ENCODE results near the gene ALS2.

ALS2 gene

DNA sequence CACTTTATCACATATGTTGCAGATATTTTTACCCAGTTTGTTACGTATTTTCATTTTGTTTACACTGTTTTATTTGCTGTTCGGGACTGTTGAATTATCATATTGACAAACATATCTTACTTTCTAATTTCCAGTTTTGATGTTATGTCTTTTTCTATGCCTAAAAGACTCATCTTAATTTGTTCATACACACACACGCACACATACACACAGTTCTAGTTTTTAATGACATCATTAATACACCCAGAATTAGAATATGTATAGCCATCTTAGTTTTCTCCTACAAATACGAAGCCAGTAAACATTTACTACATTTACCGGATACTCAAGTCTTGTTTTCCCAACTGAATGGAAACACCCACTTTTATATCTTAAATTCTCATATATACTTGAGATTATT, 29.2 kb downstream of the ALS2 start:
- DNase-seq, result no peak

DNA sequence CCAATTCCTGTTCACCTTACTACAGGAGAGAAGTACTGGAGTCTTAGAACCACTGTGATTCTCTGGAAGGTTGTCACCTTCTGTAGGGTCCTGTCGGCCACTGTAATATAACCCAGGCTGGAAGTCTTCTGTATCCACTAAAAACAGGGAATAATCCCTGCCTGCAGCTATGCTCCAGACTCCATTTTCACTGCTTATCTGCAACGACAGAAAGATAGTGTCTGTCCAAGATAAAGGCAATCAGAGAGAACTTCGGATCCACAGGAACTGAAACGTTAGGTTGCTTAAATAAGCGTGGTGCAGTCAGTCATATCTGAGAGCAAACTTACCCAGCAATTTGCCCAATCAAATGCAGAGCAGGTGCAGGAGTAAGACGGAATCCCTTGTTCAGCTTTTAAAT, 34.2 kb downstream of the ALS2 start:
- DNase-seq, result no peak

DNA sequence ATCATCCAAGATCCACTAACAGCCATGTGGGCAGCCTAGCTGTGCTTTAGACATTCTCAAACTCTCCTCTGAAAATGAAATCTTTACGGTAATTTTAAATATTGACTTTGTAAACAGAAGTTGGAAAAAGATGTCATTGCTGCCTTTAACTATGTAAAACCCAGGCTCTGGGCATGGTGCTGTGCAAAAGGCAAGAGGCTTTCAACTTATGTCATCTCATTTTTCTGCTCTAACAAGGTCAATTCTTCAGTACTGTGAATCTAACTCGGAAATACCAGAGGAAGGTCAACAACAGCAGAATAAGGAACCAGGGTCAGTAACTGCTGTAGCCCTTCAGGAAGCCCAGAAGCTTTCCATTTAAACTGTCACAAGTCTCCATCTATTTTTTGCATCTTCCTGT, 45.2 kb downstream of the ALS2 start:
- DNase-seq, result no peak

DNA sequence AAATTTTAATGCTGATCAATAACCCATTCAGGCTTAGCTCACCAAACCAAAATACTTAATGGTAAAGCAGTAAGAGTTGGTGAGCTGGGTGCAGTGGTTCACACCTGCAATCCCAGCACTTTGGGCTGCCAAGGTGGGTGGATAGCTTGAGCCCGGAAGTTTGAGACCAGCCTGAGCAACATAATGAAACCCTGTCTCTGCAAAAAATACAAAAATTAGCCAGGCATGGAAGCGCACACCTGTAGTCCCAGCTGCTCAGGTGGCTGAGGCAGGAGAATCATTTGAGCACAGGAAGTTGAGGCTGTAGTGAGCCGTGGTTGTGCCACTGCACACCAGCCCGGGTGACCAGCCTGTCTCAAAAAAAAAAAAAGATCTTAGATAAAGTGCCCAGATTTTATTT, 46.6 kb downstream of the ALS2 start:
- no peak for DNase-seq

DNA sequence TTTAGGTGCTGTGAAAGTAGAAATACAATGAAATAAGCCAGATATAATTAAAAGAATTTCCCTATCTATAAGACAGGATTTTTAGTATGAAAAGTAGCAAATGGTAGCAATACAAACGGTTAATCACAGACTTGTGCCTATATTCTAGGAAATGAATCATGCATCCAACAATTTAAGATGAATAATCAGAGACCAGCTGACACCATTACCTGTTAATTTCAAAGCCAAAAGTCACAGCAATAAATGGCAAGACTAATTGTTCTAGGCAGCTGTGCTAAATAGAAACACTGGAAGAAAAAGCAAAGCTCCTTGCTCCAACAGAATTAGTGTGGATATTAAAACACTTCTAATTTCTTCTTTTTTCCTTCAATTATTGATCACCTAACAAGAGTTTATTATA, 47.2 kb downstream of the ALS2 start:
- no peak for DNase-seq

DNA sequence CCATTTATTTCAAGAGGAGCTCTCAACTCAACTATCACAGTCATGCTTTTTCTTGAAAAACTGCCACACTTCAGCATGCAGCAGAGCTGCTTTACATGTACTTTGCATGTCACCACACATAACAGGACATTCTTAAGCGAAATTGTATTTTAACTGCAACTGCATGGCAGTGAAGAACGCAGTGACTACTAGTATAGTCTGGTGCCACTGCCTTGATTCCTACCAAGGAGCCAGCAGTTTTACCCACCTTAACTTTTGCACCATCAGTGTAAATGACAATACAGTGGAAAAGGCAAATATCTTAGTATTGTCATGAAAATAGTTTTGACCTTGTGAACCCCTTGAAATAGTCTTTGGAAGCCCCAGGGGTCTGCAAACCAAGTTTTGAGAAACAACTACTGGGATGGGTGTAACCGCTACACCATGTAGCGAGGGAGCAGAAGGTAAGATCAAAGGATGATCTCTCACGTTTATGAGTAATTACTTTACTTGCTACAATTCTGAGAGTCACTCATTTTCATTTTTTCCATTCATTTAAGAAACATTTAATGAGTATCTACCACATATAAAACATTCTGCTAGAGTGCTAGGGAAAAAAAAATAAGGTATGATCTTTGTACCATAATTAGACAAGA, 50.0 kb downstream of the ALS2 start:
- no peak for DNase-seq

DNA sequence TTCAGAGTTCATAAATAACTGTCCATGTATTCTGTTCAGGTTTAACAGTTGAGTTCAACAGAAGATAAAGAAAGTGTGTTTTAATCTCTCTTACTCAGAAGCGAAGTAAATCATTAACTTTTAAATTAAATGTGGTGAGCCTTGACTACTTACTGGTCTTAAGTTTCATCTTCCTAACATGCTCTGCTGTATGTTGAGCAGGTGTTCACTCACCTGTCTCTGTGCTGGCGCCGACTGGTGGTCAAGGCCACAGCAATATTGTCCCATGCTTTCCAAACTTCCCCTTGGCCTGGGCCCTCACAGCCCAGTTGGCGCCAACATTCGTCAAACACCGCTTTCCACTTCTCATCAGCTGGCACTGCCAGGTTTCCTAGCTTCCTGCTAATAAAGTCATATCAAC, 65.3 kb downstream of the ALS2 start:
- no peak for DNase-seq

DNA sequence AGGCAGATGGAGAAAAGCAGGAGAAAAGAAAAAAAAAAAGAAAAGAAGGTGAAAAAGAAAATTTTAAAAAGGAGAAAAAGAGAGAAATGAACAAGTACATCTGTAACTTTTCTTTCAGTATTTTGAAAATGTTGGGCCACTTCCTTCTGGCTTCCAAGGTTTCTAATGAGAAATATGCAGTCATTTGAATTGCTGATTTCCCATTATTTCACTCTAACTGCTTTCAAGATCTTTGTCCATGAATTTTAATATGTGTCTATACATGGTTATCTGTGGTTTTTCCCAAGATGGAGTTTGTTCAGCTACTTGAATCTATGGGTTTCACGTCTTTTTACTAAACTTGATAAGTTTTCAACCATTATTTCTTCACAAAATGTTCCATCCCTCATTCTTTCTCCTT, 68.0 kb downstream of the ALS2 start:
- DNase-seq, result no peak

DNA sequence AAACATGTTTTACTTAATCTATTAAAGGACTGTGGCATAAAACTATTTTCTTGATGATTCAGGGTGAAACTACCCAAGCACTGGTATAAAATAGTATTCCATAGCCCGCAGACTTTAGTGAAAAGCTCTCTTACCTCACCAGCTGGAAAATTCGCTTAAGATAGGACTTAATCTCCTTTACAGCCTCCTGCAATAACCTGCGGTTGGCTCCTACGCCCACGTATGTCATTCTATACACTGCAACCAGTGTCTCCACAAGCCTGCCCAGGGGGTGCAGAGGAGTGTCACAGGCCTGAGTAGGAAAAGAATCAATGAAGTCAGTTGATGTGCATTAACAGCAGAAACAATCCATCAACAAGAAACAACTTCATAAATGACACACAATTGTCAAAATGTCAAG, 71.0 kb downstream of the ALS2 start:
- no peak for DNase-seq

DNA sequence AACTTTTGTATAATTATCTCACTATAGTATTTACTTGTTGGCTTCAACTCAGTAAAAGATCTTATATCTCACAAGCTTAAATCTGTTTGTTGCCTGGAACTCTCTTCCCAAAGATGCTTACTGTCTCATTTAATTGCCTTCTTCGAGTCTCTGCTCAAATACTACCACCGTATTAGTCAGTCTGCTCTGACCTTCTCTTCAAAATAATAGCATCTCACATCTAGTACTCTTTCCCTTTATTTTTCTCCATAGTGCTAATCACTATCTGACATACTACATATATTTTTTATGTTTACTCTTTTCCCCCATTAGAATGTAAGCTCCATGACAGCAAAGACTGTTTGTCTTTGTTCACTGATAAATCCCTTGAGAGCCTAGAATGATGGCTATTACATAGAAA, 71.7 kb downstream of the ALS2 start:
- DNase-seq, result no peak

DNA sequence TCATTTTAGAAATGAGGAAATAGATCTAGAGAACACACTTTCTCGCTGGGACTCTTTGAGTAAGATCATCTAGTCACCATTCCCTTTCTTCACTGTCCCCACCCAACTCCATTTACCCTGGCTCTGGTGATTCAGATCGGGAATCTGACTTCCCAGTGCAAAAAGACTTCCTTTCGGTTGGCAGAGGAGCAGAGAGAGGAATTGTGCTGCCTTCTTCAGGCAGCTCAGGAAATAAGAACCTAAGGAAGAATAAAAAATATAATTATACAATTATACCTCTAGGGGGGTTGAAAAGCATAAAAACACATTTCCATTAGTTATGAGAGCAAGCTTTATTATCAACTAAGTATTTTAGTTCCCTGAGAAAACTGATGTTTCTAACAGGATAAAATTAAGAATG, 73.0 kb downstream of the ALS2 start:
- no peak for DNase-seq

DNA sequence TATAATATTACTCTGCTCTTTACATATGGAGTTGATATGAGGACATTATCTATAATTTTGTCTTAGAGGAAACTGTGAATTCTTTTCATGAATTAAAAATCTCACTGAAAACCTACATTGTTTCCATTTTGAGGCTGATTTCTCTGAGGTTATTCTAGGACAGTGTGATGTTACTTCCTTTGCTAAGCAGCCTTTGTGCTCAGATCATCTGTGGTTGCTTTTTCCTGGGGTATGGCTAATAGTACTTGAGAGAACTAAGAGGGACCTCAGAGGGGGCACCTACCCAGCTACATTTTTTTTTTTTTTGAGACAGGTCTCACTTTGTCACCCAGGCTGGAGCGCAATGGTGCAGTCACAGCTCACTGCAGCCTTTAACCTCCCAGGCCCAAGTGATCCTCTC, 73.6 kb downstream of the ALS2 start:
- no peak for DNase-seq

DNA sequence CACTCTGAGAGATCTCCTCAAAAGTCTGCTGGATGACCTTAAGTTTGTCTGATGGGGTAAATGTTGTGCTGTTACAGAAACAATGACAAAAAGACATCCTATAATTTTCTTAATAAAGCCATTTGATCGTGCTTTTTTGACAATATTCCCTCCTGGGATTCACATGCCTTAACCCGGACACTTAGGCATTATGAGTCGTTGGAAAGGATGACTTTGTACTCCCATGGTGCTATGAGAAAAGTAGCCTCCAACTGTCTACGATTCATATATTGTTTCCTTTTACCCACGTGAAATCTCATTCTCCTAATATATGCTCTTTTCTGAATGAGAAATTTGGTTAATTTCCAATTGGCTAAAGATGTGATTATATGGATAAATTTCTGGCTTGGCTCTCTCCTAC, 76.2 kb downstream of the ALS2 start:
- no peak for DNase-seq

DNA sequence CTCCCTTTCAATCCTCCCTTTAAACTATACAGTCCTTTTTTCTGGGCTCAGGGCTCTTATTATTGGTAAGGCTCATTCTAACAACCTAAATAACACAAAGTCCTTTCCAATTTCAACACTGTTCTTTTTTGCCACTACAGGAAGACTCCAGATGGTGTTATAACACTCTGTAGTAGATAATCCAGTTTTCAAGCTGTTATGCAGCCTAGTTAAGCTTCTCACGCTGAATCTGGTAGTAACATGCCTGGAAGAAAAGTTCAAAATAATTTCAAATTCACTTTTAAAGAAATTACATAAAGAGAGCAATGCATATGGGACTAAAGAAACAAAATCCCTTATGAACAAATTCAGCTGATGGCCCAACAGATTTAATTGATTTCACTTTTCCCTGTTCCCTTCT, 79.1 kb downstream of the ALS2 start:
- DNase-seq, result no peak

DNA sequence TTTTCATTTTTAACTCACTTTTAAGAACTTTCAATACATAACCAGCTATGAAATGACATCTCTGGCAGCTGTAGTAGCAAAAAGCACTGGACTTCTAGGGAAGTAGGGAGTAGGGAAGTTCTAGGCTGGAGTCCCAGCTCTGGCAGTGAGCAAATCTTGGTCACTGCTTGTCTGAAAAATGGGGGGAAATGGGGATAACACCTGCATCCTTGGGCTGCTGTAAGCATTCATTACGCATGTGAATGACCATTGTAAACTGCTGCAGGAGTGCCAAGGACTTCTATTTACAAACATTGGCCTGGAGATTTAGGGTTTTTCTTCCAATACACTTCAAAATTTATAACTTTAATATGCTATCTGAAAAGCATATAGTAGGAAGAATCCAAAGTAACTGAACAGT, 81.3 kb downstream of the ALS2 start:
- no peak for DNase-seq

DNA sequence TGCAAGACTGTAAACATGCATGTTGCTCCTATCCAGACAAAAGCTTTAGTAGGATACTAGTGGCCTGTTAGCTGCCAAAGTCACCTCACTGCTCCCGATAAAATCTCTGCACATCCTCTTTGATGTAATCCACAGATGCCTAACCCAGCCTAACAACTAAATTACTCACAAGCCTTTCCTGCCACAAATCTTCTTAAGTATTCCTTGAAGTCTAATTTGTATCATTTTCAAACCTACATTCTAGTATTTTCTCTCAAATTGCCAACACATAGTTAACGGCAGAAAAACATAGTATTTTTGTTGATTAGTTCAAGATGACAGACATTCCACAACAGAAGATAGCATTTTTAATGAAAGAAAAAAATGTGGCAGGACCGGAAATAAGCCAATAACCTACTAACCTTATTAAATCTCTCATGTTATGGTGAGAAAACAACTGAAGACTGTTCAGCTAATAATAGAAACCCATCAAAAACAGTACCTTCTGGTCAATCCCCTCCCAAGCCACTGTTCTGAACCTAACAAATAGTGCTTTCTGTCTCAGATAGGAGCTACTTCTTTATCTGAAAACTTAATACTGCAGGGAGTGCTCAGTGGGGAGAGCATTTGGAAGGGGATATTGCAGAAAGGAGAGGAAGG, 82.0 kb downstream of the ALS2 start, which contains the start of gene MPP4:
Gene MPP4 (minus strand): TSS at position 57 of the 639 bp plus-strand sequence. CDS start 4,690 bp downstream, outside the sequence.
- no peak for DNase-seq

DNA sequence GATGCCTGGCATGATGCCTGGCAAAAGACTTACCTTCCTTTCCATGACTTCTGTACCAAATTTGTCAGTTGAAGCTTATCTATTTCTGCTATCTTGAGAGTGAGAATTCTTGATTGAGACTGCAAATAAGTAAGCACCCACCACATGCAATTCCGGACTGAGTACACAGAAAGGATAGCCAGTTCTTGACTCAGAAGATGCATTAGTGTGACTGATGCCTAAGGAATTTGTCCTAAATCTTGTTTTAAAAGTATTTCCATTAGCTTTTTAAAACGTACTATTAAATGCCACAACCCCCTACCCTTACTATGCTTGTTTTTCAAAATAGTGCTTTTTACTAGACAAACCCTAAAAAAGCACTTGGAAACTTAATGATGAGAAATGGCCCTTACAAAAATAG, 82.8 kb downstream of the ALS2 start:
- no peak for DNase-seq

DNA sequence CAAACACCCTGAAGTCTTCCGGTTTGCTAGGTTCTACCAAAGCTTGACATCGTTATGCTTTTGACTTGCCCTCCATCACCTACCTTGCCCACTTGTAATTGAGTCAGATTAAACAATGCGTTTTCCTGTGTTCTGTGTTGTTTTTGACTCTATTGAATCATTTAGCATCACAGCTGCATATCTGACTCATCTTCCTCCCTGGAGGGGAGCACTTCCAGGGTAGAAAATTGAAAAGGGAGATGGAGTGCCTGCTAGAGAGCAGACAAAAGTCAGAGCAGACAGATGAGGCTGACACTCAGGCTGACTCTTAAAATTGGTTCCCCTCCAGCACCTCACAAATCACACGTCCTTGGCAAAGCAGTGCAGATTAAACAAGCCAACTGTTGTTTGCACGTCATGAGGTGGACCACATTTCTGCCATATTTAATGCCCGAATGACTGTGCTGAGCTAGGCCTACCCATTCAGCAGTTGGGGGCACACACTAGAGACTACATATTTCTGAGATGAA, 84.5 kb downstream of the ALS2 start:
- no peak for DNase-seq

DNA sequence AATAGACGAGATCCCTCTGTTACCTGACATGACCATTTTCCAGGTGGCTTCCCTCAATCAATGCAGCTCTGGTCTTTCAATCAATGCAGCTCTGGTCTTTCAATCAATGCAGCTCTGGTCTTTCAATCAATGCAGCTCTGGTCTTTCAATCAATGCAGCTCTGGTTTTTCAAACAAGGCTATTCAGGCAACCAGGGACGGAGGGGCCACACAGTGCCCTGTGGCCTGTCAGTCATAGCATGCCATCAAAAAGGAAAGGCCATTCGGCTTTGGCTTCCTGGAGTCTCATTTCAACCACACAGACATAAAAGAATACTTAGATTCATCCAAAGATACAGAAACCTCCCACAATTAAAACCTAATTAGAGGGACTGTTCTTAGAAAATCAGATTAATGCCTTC, 95.6 kb downstream of the ALS2 start:
- DNase-seq, result no peak

DNA sequence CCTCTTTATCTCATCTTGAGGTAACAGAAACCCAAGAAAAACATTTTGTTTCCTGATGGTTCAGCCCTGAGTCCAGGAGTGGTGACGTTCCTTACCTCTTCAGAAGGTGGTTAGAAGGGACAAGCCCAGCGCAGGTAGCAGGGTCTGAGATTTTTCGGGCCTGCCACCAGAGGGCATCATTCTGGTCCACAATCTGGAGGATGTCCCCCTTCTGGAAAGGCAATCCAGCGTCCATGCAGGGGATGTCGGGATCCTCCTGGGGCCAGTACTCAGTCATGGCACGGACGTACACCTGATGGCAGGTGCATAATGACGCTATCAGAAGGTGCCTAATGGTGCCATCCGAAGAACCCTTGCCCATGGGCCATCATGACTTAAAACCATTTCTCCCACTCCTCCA, 100.0 kb downstream of the ALS2 start:
- no peak for DNase-seq

DNA sequence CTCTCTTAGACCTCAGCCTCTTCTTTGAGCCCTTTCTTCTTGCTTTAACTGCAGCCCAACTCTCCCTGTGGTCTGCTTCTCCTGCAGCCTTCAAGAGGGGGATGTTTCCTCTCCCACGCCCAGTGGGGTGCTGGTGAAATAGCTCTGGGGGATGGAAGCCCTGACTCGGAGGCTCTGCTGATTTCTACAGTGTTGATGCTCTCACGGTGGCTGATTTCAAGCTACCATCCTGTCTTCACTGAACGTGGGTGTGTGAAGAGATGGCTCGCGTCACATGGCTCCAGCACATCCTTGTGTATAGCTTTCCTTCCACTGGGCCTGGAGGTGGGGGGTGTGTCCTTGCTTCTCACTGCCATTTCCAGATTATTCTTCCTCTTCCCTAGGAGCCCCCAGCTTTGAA, 102.3 kb downstream of the ALS2 start:
- no peak for DNase-seq

DNA sequence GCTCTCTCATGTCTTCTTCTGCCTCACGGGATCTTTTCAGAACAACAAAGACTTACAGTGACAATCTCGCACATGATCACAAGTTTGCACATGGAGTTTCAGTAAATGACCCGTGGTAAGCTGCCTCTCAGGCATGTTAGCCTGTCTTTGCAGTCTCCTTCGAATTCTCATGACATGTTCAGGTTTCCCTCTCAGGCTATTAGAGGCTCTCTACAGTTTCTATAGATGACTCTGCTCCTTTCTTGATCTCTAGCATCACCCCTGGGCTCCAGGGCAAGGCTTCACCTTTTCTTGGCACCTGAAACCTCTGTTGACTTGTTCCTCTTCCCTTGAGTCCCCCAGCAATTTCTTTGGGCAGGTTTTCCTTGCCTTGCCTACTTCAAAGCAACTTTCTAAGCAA, 105.3 kb downstream of the ALS2 start:
- no peak for DNase-seq

DNA sequence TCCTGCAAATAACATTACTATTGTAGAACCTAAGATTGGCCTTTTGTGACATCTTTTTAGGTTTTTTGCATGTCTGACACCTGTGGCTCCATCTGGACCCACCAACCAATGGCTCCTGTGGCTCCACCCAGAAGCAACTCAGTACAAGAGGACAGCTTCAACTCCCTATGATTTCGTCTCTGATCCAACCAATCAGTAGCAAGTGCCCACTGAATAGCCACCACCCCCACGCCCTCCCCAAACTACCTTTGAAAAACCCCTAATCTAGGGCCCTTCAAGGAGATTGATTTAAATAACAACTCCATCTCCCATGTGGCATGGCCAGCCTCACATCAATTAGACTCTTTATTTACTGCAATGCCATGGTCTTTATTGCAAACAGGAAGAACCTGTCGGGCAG, 105.9 kb downstream of the ALS2 start:
- no peak for DNase-seq

DNA sequence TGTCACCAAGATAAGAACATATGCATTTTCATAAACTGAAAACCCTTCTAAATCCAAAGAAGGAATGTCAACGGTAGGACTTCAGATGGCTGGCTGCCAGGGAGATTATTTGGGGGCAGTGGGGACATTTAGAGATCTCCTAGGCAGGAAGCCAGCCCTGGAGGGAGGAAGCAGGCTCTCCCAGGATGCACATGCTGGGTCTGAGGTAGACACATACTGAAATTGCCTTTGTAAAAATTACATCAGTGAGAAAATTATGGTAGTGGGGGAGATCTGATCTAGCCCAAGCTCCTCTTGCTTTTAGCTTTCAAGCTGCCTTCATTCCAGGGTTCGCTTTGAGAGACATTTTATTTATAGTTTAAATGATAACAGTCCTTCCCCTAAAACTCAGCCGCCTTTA, 106.4 kb downstream of the ALS2 start:
- no peak for DNase-seq

DNA sequence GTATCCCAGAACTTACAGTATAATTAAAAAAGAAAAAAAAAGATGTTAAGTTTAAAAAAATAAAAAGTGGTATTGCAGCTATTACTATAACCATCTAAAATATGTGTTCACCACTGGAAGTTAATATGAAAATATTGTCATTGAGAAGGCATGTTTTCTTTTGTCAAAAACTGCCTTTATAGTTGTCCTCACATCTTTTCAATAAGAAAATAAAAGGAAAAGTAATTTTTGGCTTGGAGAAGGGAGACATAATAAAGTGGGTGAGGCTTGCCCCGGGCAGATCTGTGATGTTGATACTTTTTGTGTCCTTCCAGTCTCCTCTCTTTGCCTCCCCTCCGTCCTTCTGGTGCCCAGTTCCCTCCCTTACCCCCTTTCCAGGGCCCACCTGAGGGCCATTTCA, 107.2 kb downstream of the ALS2 start:
- DNase-seq, result no peak
